Lower lobe of right lung (tissue), 2 donors: Measurements from ENCODE around the gene SLC29A1. TPM values are rescaled to one million over a fixed set of nuclear protein-coding genes. Genes with fewer than 3 reads are reported as not detected.

ENCODE experiments used
- ATAC-seq, 2 donors: fragments of 200-7000 bp; cut with Tn5 transposase; one replicate each; pipeline ENCODE4 v1.9.1; 2020 to 2022; ENCODE audit warnings: mild to moderate bottlenecking in 2 of 2, moderate library complexity in 2 of 2
- DNase-seq: peaks from one replicate; pipeline ENCODE4 v3.0.0-alpha.2; 2020
- H3K27ac ChIP-seq: fragments of 200-600 bp; one replicate; pipeline ENCODE4 v1.8.0; 2022
- H3K27me3 ChIP-seq: fragments of 200-600 bp; one replicate; pipeline ENCODE4 v1.8.0; 2022; ENCODE audit warnings: low read depth
- H3K36me3 ChIP-seq: fragments of 200-600 bp; one replicate; pipeline ENCODE4 v1.8.0; 2022; ENCODE audit warnings: mild to moderate bottlenecking
- H3K4me1 ChIP-seq: fragments of 200-600 bp; one replicate; pipeline ENCODE4 v1.8.0; 2022
- H3K4me3 ChIP-seq: fragments of 200-600 bp; one replicate; pipeline ENCODE4 v1.8.0; 2022; ENCODE audit warnings: mild to moderate bottlenecking
- H3K9me3 ChIP-seq: fragments of 200-600 bp; one replicate; pipeline ENCODE4 v1.8.0; 2022
- CTCF ChIP-seq: fragments of 200-600 bp; IDR thresholded peaks from one replicate; pipeline ENCODE4 v1.8.0; 2022; ENCODE audit warnings: antibody characterized with exemption, mild to moderate bottlenecking
- intact Hi-C: fragments of 100-400 bp; cut with DNase I; formaldehyde crosslinking; loops from one replicate; pipeline ENCODE4 v1.11.0; 2022
- total RNA-seq: library from RNA; stranded (reverse); fragmentation: NEBNext Ultra II Directional; extraction: Animal tissue kit (Norgen Biotek cat#: 25700); gene quantifications from one replicate; pipeline ENCODE4 v1.2.1, GENCODE V29; 2021
- donor health status: DM: no; HTN: yes; CAD: no; lungs with severe emphysema.

Gene SLC29A1
- total RNA-seq, 1 donor from 2014 or later, result 36.2 TPM

GRCh38 chr6:44202972-44203750 lies 20.2 kb upstream of the SLC29A1 start:
- Histone ChIP-seq H3K9me3 (no peaks in the 10 kb centered on the region), H3K4me3 (no peak overlapping the region), H3K4me1 (no peaks in the 10 kb centered on the region), H3K27ac (no peak overlapping the region), H3K27me3 (no peaks in the 10 kb centered on the region), H3K36me3 (no peaks in the 10 kb centered on the region)
- DNase-seq, result no peak
- TF ChIP-seq CTCF, result no peak
- no peak for ATAC-seq
- intact Hi-C loops, result no loop called here

- Histone ChIP-seq H3K9me3 (no peaks in the 10 kb centered on the region), H3K27ac (no peak overlapping the region), H3K4me3 (no peak overlapping the region), H3K4me1 (no peaks in the 10 kb centered on the region), H3K27me3 (no peaks in the 10 kb centered on the region), H3K36me3 (no peaks in the 10 kb centered on the region)
- no peak for ATAC-seq
- TF ChIP-seq CTCF, result no peak
- intact Hi-C loops, result no loop called here
- no peak for DNase-seq
Measured at GRCh38 chr6:44203955-44204354, 19.4 kb upstream of the SLC29A1 start.

- H3K27me3 ChIP-seq, result no peaks in the 10 kb centered on the region
- no peak for TF ChIP-seq CTCF
- H3K4me3 ChIP-seq, result no peak overlapping the region
- no peaks in the 10 kb centered on the region for H3K9me3 ChIP-seq
- no peaks in the 10 kb centered on the region for H3K4me1 ChIP-seq
- no peak overlapping the region for H3K27ac ChIP-seq
- intact Hi-C loops, result no loop called here
- DNase-seq, result no peak
- H3K36me3 ChIP-seq, result no peaks in the 10 kb centered on the region
- no peak for ATAC-seq
Measured at GRCh38 chr6:44207966-44208365, 15.4 kb upstream of the SLC29A1 start.

GRCh38 chr6:44211284-44211683 lies 12.1 kb upstream of the SLC29A1 start:
- Histone ChIP-seq H3K27me3 (no peaks in the 10 kb centered on the region), H3K36me3 (no peaks in the 10 kb centered on the region), H3K4me1 (no peaks in the 10 kb centered on the region), H3K27ac (no peak overlapping the region), H3K9me3 (no peaks in the 10 kb centered on the region), H3K4me3 (no peak overlapping the region)
- no peak for ATAC-seq
- TF ChIP-seq CTCF, result no peak
- intact Hi-C loops, result no loop called here
- no peak for DNase-seq

- Histone ChIP-seq H3K9me3 (no peaks in the 10 kb centered on the region), H3K4me3 (no peak overlapping the region), H3K27ac (no peak overlapping the region), H3K36me3 (no peaks in the 10 kb centered on the region), H3K27me3 (no peaks in the 10 kb centered on the region), H3K4me1 (peaks cover 27% of the 10 kb centered on the region)
- no peak for DNase-seq
- ATAC-seq, result no peak
- intact Hi-C loops, result no loop called here
- TF ChIP-seq CTCF, result no peak
Measured at GRCh38 chr6:44214307-44214706, 9.1 kb upstream of the SLC29A1 start.
